Brain microvascular endothelial cell (primary cell): ENCODE data around the gene RASAL2.
A peak's percentile ranks its signal among the peaks of the same experiment; 100 is the strongest.

ENCODE experiments used
- DNase-seq: peaks from one replicate; pipeline ENCODE4 v3.0.0-alpha.2; 2020
- H3K27ac ChIP-seq: fragments of 250-450 bp; sonication (Bioruptor Pico); 2 replicates; pipeline ENCODE4 v1.5.1; 2020; ENCODE audit warnings: mild to moderate bottlenecking, moderate library complexity
- H3K27me3 ChIP-seq: fragments of 250-450 bp; sonication (Bioruptor Pico); replicated peaks from 2 replicates; pipeline ENCODE4 v1.5.1; 2020; ENCODE audit warnings: mild to moderate bottlenecking
- H3K36me3 ChIP-seq: fragments of 250-450 bp; sonication (Bioruptor Pico); replicated peaks from 2 replicates; pipeline ENCODE4 v1.5.1; 2020; ENCODE audit warnings: mild to moderate bottlenecking
- H3K4me3 ChIP-seq: 2 replicates; pipeline ENCODE4 v1.5.1; 2011; ENCODE audit warnings: low read depth, mild to moderate bottlenecking, control low read depth, low read length, moderate library complexity
- in situ Hi-C: cut with HindIII; loops from 2 replicates; pipeline ENCODE4 v1.10.0; 2017; ENCODE audit warnings: low sequenced_read_pairs, low pct_ligation_motif_present
- TF ChIP-seq, protein P1 (sequence below): IDR thresholded peaks from 2 replicates; pipeline ENCODE4 v1.5.1; 2011; ENCODE audit warnings: low read depth, mild to moderate bottlenecking, moderate library complexity, low read length, control low read depth, inconsistent platforms; ENCODE audit errors: missing control alignments

RASAL2 gene

GRCh38 chr1:178486100-178487069 is 392.5 kb downstream of the RASAL2 start:
- H3K27me3 ChIP-seq = no peaks in the 10 kb centered on the region
- H3K36me3 ChIP-seq = no peaks in the 10 kb centered on the region
- DNase-seq = no peak
- in situ Hi-C loops = no loop called here
- TF ChIP-seq, protein P1, sequence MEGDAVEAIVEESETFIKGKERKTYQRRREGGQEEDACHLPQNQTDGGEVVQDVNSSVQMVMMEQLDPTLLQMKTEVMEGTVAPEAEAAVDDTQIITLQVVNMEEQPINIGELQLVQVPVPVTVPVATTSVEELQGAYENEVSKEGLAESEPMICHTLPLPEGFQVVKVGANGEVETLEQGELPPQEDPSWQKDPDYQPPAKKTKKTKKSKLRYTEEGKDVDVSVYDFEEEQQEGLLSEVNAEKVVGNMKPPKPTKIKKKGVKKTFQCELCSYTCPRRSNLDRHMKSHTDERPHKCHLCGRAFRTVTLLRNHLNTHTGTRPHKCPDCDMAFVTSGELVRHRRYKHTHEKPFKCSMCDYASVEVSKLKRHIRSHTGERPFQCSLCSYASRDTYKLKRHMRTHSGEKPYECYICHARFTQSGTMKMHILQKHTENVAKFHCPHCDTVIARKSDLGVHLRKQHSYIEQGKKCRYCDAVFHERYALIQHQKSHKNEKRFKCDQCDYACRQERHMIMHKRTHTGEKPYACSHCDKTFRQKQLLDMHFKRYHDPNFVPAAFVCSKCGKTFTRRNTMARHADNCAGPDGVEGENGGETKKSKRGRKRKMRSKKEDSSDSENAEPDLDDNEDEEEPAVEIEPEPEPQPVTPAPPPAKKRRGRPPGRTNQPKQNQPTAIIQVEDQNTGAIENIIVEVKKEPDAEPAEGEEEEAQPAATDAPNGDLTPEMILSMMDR = no peak
- no peak overlapping the region for H3K27ac ChIP-seq
- peak overlapping the region; percentile 46 for H3K4me3 ChIP-seq

GRCh38 chr1:178487070-178487615 is 393.2 kb downstream of the RASAL2 start:
- TF ChIP-seq, protein P1 = no peak
- Histone ChIP-seq H3K27me3 (no peaks in the 10 kb centered on the region), H3K4me3 (peak overlapping the region; percentile 46), H3K36me3 (no peaks in the 10 kb centered on the region), H3K27ac (no peak overlapping the region)
- in situ Hi-C loops = no loop called here
- DNase-seq = no peak

- in situ Hi-C loops = no loop called here
- Histone ChIP-seq H3K4me3 (no peak overlapping the region), H3K27me3 (no peaks in the 10 kb centered on the region), H3K27ac (no peak overlapping the region), H3K36me3 (no peaks in the 10 kb centered on the region)
- DNase-seq = no peak
- TF ChIP-seq, protein P1 = no peak
Measured at GRCh38 chr1:178488393-178488792, 394.5 kb downstream of the RASAL2 start.

GRCh38 chr1:178489399-178489798 is 395.5 kb downstream of the RASAL2 start:
- Histone ChIP-seq H3K27ac (no peak overlapping the region), H3K36me3 (no peaks in the 10 kb centered on the region), H3K27me3 (no peaks in the 10 kb centered on the region), H3K4me3 (no peak overlapping the region)
- TF ChIP-seq, protein P1 = no peak
- in situ Hi-C loops = no loop called here
- DNase-seq = no peak

DNA sequence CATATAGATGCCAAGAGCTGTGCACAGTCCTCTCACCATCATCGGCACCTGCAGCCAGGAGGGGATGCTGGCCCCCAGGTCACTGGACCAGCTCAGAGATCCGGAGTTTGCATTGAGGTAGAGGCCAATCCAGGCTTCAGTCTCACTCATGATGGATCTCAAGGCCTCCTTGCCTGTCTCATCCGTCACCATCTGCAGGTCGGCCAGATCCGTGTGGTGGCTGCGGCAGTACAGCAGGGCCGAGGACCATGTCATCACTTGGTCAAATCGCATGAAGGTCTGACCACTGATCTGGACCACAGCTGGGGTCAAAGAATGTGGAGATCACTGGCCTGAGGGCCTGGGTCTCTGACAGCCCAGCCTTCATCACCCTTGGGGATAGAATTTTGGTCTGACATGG is 396.2 kb downstream of the RASAL2 start:
- no peak for DNase-seq
- TF ChIP-seq, protein P1 = no peak
- Histone ChIP-seq H3K36me3 (no peaks in the 10 kb centered on the region), H3K4me3 (no peak overlapping the region), H3K27ac (no peak overlapping the region), H3K27me3 (no peaks in the 10 kb centered on the region)
- in situ Hi-C loops = no loop called here
